GM12878 (cell line): ENCODE results near the gene ATXN1. TPM values are rescaled to one million over a fixed set of nuclear protein-coding genes. Genes with fewer than 3 reads are reported as not detected.

Experiments used
- ATAC-seq: fragments of 200-7000 bp; cut with Tn5 transposase; 3 replicates; pipeline ENCODE4 v1.9.1; 2020; ENCODE audit warnings: mild to moderate bottlenecking, moderate library complexity
- BruUV-seq: library from RNA; stranded (reverse); fragments of 400-500 nt; replicated peaks from 2 replicates; lab custom pipeline; 2021; lab: Mats Ljungman, UMichigan
- CTCF ChIA-PET: fragments of 300-600 bp; sonication (Branson Sonifier 250); formaldehyde crosslinking; extraction: SDS; loops from one replicate; lab custom pipeline; 2021; ENCODE audit warnings: inconsistent platforms; lab: Yijun Ruan, JAX
- POLR2A ChIA-PET: fragments of 350-600 bp; formaldehyde crosslinking; extraction: SDS; loops from one replicate; lab custom pipeline; 2021; ENCODE audit warnings: inconsistent platforms; lab: Charles Lee
- RAD21 ChIA-PET: fragments of 300-600 bp; sonication (Branson Sonifier 250); formaldehyde crosslinking; loops from one replicate; lab custom pipeline; 2023; ENCODE audit warnings: antibody characterized with exemption; ENCODE audit not compliant: unreplicated experiment; lab: Charles Lee
- SMC1A ChIA-PET: fragments of 300-600 bp; sonication (Branson Sonifier 250); formaldehyde crosslinking; loops from one replicate; lab custom pipeline; 2023; ENCODE audit not compliant: unreplicated experiment, uncharacterized antibody; lab: Charles Lee
- DNase-seq: peaks from one replicate; pipeline ENCODE4 v3.0.0-alpha.2; 2011; ENCODE audit warnings: low read depth, low spot score
- FAIRE-seq: peaks from 3 replicates; lab custom pipeline; 2011; peaks lifted over from hg19 to GRCh38; lab: Jason Lieb, UNC
- H2AFZ ChIP-seq: 2 replicates; pipeline ENCODE4 v1.6.0; 2011; ENCODE audit warnings: low read depth, low read length, control low read depth; ENCODE audit not compliant: control insufficient read depth
- H3K27ac ChIP-seq: 2 replicates; pipeline ENCODE4 v1.5.1; 2011; ENCODE audit warnings: control low read depth; ENCODE audit not compliant: control insufficient read depth, insufficient read depth
- H3K27me3 ChIP-seq, 2 experiments: replicated peaks in 1 of 2; 2 replicates each; pipeline versions ENCODE4 v1.6.0 to v1.6.1; 2011; ENCODE audit warnings: low read length in 1 of 2; ENCODE audit not compliant: control insufficient read depth in 2 of 2, insufficient read depth in 2 of 2
- H3K36me3 ChIP-seq, 2 experiments: 2 replicates each; pipeline ENCODE4 v1.5.1; 2011; ENCODE audit warnings: low read length in 1 of 2; ENCODE audit not compliant: control insufficient read depth in 2 of 2, insufficient read depth in 2 of 2
- H3K4me1 ChIP-seq: 2 replicates; pipeline ENCODE4 v1.6.1; 2011; ENCODE audit warnings: mild to moderate bottlenecking, low read length, moderate library complexity, mixed read lengths; ENCODE audit not compliant: control insufficient read depth, insufficient read depth
- H3K4me2 ChIP-seq: 2 replicates; pipeline ENCODE4 v1.6.0; 2011; ENCODE audit warnings: control low read depth; ENCODE audit not compliant: control insufficient read depth, insufficient read depth
- H3K4me3 ChIP-seq: fragments of 200-600 bp; sonication (generic); 2 replicates; pipeline ENCODE4 v1.5.1; 2016
- H3K79me2 ChIP-seq: 2 replicates; pipeline ENCODE4 v1.6.0; 2011; ENCODE audit warnings: low read length; ENCODE audit not compliant: control insufficient read depth, insufficient read depth
- H3K9ac ChIP-seq: 2 replicates; pipeline ENCODE4 v1.8.0; 2011; ENCODE audit warnings: low read length, control low read depth, mixed read lengths; ENCODE audit not compliant: control insufficient read depth, insufficient read depth
- H3K9me3 ChIP-seq: replicated peaks from 3 replicates; pipeline ENCODE4 v1.5.1; 2011; ENCODE audit warnings: mild to moderate bottlenecking, low read length; ENCODE audit not compliant: control insufficient read depth, insufficient read depth
- H4K20me1 ChIP-seq: 2 replicates; pipeline ENCODE4 v1.6.0; 2011; ENCODE audit not compliant: control insufficient read depth, insufficient read depth
- CBFB ChIP-seq: IDR thresholded peaks from 2 replicates; pipeline ENCODE4 v1.6.1; 2016; ENCODE audit warnings: antibody characterized with exemption, low read depth
- CBX5 ChIP-seq: sonication (generic); IDR thresholded peaks from 2 replicates; pipeline ENCODE4 v1.6.1; 2016; ENCODE audit warnings: low read depth, moderate library complexity, mild to moderate bottlenecking, inconsistent platforms
- HDAC2 ChIP-seq: fragments of 200-600 bp; sonication (generic); IDR thresholded peaks from 2 replicates; pipeline ENCODE4 v1.6.1; 2017
- HDAC6 ChIP-seq: fragments of 200-600 bp; sonication (generic); IDR thresholded peaks from one replicate; pipeline ENCODE4 v1.8.0; 2017; ENCODE audit warnings: antibody characterized with exemption; ENCODE audit not compliant: unreplicated experiment
- IRF4 ChIP-seq: IDR thresholded peaks from 2 replicates; pipeline ENCODE4 v1.6.1; 2011; ENCODE audit warnings: low read depth, low read length
- JUNB ChIP-seq: IDR thresholded peaks from 2 replicates; pipeline ENCODE4 v1.6.1; 2016; ENCODE audit warnings: antibody characterized with exemption, mild to moderate bottlenecking
- KAT2A ChIP-seq: conservative IDR thresholded peaks from 2 replicates; pipeline ENCODE4 v1.6.1; 2011; ENCODE audit warnings: low read depth, low read length; ENCODE audit not compliant: control insufficient read depth
- MEF2A ChIP-seq: IDR thresholded peaks from 2 replicates; pipeline ENCODE4 v1.6.1; 2011; ENCODE audit warnings: low read depth, mild to moderate bottlenecking, low read length, moderate library complexity; ENCODE audit not compliant: insufficient read depth
- PAX5 ChIP-seq: IDR thresholded peaks from 2 replicates; pipeline ENCODE4 v1.6.1; 2011; ENCODE audit warnings: low read depth, low read length, borderline replicate concordance
- POLR2AphosphoS5 ChIP-seq: IDR thresholded peaks from 2 replicates; pipeline ENCODE4 v1.6.1; 2011; ENCODE audit warnings: mild to moderate bottlenecking, low read length, inconsistent platforms
- SIX5 ChIP-seq: IDR thresholded peaks from 2 replicates; pipeline ENCODE4 v1.6.1; 2011; ENCODE audit warnings: mild to moderate bottlenecking, low read depth, low read length, moderate library complexity; ENCODE audit not compliant: severe bottlenecking
- SMAD1 ChIP-seq: fragments of 450-650 bp; IDR thresholded peaks from 2 replicates; pipeline ENCODE4 v1.6.1; 2018; ENCODE audit warnings: mild to moderate bottlenecking, low read depth; ENCODE audit not compliant: partially characterized antibody
- STAT1 ChIP-seq: fragments of 450-650 bp; conservative IDR thresholded peaks from 2 replicates; pipeline ENCODE4 v1.6.1; 2014; ENCODE audit warnings: antibody characterized with exemption, mild to moderate bottlenecking
- TARDBP ChIP-seq: IDR thresholded peaks from 2 replicates; pipeline ENCODE4 v1.6.1; 2016; ENCODE audit warnings: borderline replicate concordance
- ZNF217 ChIP-seq: fragments of 450-650 bp; IDR thresholded peaks from 2 replicates; pipeline ENCODE4 v1.6.1; 2017; ENCODE audit warnings: antibody characterized with exemption, mild to moderate bottlenecking
- ZNF274 ChIP-seq: IDR thresholded peaks from one replicate; pipeline ENCODE4 v1.8.0; 2011; ENCODE audit not compliant: insufficient read length, insufficient read depth
- WGBS: methylation state at CpG from one replicate; pipeline ENCODE4 v1.1.6; 2016; ENCODE audit warnings: low lambda C conversion rate; ENCODE audit not compliant: insufficient replicate concordance, insufficient coverage; ENCODE audit errors: missing lambda C conversion rate; 5-methylcytosine and 5-hydroxymethylcytosine counted together
- in situ Hi-C: fragments of 300-500 bp; cut with MboI; formaldehyde crosslinking; loops from 9 replicates; pipeline ENCODE4 v1.14.3; 2018; ENCODE audit warnings: mixed read lengths
- intact Hi-C: fragments of 100-400 bp; cut with micrococcal nuclease; formaldehyde crosslinking; loops from one replicate; pipeline ENCODE4 v1.14.2; 2022; ENCODE audit not compliant: unreplicated experiment
- polyA plus RNA-seq, 11 experiments: library from polyadenylated mRNA; depleted of rRNA in 4 of 11; unstranded in 6 of 11; stranded (reverse) in 5 of 11; fragments of >200 nt; fragmentation: Nextera tagmentation in 4 of 11; fragmentation: Illumina TruSeq in 1 of 11; extraction: Ambion mirVana in 4 of 11; extraction: Trizol in 1 of 11; gene quantifications; 1 replicate in 1 of 11; 2 replicates in 10 of 11; pipeline versions ENCODE4 v1.2.1 to v1.2.3, GENCODE V29; 2011 to 2016; ENCODE audit warnings: inconsistent platforms in 2 of 11, missing spikeins in 2 of 11, low read depth in 1 of 11
- total RNA-seq, 4 experiments: library from RNA; depleted of rRNA in 3 of 4; stranded (reverse); fragments of >200 nt in 3 of 4; fragmentation: Illumina TruSeq in 1 of 4; extraction: Trizol in 1 of 4; gene quantifications; 2 replicates each; pipeline versions ENCODE4 v1.2.1 to v1.2.3, GENCODE V29; 2013 to 2021
- TF ChIP-seq, protein P1 (sequence below): fragments of 450-650 bp; conservative IDR thresholded peaks from 2 replicates; pipeline ENCODE4 v1.6.1; 2017; ENCODE audit warnings: mild to moderate bottlenecking, moderate library complexity
- TF ChIP-seq, protein P2 (sequence below): fragments of 450-650 bp; IDR thresholded peaks from 2 replicates; pipeline ENCODE4 v1.6.1; 2017; ENCODE audit warnings: mild to moderate bottlenecking, moderate library complexity

Gene ATXN1
- total and polyA plus RNA-seq, 10 of the 15 experiments (the other 5 are each of a cell fraction or from before 2014, with no cell fraction given), result 12.2 to 51.2 (median 20.5) TPM

DNA sequence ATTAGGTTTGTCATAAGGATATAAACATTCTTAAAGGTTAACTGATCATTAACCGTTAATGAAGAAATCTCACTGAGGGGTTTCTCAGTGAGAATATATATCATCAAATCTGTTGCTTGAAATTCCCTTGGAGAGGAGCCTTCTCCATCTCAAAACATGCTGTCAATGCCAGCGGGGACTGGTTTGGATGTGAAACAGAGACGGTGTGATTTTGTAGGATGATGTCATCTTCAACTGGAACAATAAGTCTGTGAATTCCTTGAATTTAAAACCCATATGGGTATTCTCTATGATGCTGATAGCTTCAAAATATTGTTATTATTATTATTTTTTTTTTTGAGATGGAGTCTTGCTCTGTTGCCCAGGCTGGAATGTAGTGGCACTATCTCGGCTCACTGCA is 447.0 kb downstream of the ATXN1 start:
- Histone ChIP-seq H4K20me1 (no peaks in the 10 kb centered on the region), H3K79me2 (no peaks in the 10 kb centered on the region), H3K4me3 (no peak overlapping the region), H2AFZ (no peak overlapping the region), H3K4me2 (no peak overlapping the region), H3K4me1 (peaks cover 5% of the 10 kb centered on the region), H3K36me3 (peaks cover 0 to 10% of the 10 kb centered on the region in 2 experiments; a peak in 2 of 4 replicates), H3K9me3 (no peaks in the 10 kb centered on the region), H3K27ac (no peak overlapping the region), H3K9ac (no peak overlapping the region), H3K27me3 (no peaks in the 10 kb centered on the region)
- no TSS peak for BruUV-seq
- FAIRE-seq (no peak), DNase-seq (no peak), ATAC-seq (no peak)
- ChIA-PET SMC1A (interaction anchor here (0.9 to 1.1 kb wide), 2 partner anchors 13 to 182 kb away, joined by 3 to 7 read pairs; no protein-coding TSS in a partner anchor), RAD21 (interaction anchor here (1.6 kb wide), 1 partner anchor 28 kb away, joined by 3 read pairs; no protein-coding TSS in a partner anchor), POLR2A (no interaction called here), CTCF (interaction anchor here (1.0 to 2.1 kb wide), 4 partner anchors 8 to 449 kb away, joined by 3 to 12 read pairs (median 4); no protein-coding TSS in a partner anchor)
- in situ Hi-C loops, result no loop called here
- intact Hi-C loops, result no loop called here
- TF ChIP-seq STAT1 (no peak), CBX5 (no peak), HDAC6 (no peak), SIX5 (no peak), JUNB (no peak), MEF2A (no peak), CBFB (no peak), HDAC2 (no peak), ZNF274 (no peak), KAT2A (no peak), ZNF217 (no peak), POLR2AphosphoS5 (no peak), IRF4 (no peak), TARDBP (no peak), PAX5 (no peak), SMAD1 (no peak)
- TF ChIP-seq, protein P1, sequence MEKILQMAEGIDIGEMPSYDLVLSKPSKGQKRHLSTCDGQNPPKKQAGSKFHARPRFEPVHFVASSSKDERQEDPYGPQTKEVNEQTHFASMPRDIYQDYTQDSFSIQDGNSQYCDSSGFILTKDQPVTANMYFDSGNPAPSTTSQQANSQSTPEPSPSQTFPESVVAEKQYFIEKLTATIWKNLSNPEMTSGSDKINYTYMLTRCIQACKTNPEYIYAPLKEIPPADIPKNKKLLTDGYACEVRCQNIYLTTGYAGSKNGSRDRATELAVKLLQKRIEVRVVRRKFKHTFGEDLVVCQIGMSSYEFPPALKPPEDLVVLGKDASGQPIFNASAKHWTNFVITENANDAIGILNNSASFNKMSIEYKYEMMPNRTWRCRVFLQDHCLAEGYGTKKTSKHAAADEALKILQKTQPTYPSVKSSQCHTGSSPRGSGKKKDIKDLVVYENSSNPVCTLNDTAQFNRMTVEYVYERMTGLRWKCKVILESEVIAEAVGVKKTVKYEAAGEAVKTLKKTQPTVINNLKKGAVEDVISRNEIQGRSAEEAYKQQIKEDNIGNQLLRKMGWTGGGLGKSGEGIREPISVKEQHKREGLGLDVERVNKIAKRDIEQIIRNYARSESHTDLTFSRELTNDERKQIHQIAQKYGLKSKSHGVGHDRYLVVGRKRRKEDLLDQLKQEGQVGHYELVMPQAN, result no peak
- TF ChIP-seq, protein P2, sequence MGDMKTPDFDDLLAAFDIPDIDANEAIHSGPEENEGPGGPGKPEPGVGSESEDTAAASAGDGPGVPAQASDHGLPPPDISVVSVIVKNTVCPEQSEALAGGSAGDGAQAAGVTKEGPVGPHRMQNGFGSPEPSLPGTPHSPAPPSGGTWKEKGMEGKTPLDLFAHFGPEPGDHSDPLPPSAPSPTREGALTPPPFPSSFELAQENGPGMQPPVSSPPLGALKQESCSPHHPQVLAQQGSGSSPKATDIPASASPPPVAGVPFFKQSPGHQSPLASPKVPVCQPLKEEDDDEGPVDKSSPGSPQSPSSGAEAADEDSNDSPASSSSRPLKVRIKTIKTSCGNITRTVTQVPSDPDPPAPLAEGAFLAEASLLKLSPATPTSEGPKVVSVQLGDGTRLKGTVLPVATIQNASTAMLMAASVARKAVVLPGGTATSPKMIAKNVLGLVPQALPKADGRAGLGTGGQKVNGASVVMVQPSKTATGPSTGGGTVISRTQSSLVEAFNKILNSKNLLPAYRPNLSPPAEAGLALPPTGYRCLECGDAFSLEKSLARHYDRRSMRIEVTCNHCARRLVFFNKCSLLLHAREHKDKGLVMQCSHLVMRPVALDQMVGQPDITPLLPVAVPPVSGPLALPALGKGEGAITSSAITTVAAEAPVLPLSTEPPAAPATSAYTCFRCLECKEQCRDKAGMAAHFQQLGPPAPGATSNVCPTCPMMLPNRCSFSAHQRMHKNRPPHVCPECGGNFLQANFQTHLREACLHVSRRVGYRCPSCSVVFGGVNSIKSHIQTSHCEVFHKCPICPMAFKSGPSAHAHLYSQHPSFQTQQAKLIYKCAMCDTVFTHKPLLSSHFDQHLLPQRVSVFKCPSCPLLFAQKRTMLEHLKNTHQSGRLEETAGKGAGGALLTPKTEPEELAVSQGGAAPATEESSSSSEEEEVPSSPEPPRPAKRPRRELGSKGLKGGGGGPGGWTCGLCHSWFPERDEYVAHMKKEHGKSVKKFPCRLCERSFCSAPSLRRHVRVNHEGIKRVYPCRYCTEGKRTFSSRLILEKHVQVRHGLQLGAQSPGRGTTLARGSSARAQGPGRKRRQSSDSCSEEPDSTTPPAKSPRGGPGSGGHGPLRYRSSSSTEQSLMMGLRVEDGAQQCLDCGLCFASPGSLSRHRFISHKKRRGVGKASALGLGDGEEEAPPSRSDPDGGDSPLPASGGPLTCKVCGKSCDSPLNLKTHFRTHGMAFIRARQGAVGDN, result no peak
- 82% methylated on average over 4 of the region's 4 CpGs for WGBS
